ENCODE data around the gene RGPD8. TPM values are rescaled to one million over a fixed set of nuclear protein-coding genes. Genes with fewer than 3 reads are reported as not detected.

RGPD8 gene
- total and polyA plus RNA-seq, 2 of the 13 experiments (the other 11 are each of a cell fraction or from before 2014, with no cell fraction given) = 2.3 to 12.8 TPM

- TF ChIP-seq CTCF (CRISPR knock-in tag; IDR thresholded peaks at IDR 0.05) (peak; percentile 33), ZNF24 (IDR thresholded peaks at IDR 0.05) (no peak), MAX (IDR thresholded peaks at IDR 0.05) (no peak), KDM3A (CRISPR knock-in tag; IDR thresholded peaks at IDR 0.05; ENCODE audit: low read depth) (no peak)
Observed at GRCh38 chr2:112465382-112465781, 31.9 kb upstream of the RGPD8 start (continued).

GRCh38 chr2:112463256-112463655, 29.8 kb upstream of the RGPD8 start:
- Histone ChIP-seq H3K27ac (ENCODE audit: extremely low read length, insufficient read depth, low read length) (no peak overlapping the region), H2AFZ (ENCODE audit: low read length) (no peak overlapping the region), H3K27me3 (ENCODE audit: control insufficient read depth in 1 of 2, insufficient read depth in 2 of 2, low read length in 2 of 2) (peaks cover 0 to 7% of the 10 kb centered on the region in 2 experiments; a peak in 1 of 5 replicates), H3K79me2 (ENCODE audit: insufficient read depth, low read length) (no peaks in the 10 kb centered on the region), H4K20me1 (ENCODE audit: insufficient read depth, low read length) (no peaks in the 10 kb centered on the region), H3K36me3 (replicated peaks in 1 of 2; ENCODE audit: control insufficient read depth in 1 of 2, insufficient read depth in 2 of 2, low read length in 2 of 2) (no peaks in the 10 kb centered on the region), H3K4me2 (ENCODE audit: low read depth, low read length) (no peak overlapping the region), H3K9ac (ENCODE audit: insufficient read depth, low read depth, low read length) (no peak overlapping the region), H3K4me1 (ENCODE audit: insufficient read depth, low read length) (no peaks in the 10 kb centered on the region), H3K9me3 (ENCODE audit: low read length) (no peaks in the 10 kb centered on the region), H3K4me3 (replicated peaks in 1 of 3; ENCODE audit: insufficient read depth in 1 of 3, low read depth in 2 of 3, low read length in 3 of 3) (no peak overlapping the region)
- intact Hi-C loops (cut with micrococcal nuclease; ENCODE audit: unreplicated experiment) (no loop called here), in situ Hi-C loops (cut with HindIII; ENCODE audit: extremely low pct_ligation_motif_present, low pct_unique_long_range_greater_than_20kb) (no loop called here)
- DNase-seq (ENCODE audit: low spot score) (no peak), FAIRE-seq (no peak), ATAC-seq (no peak)
- no TSS peak for BruUV-seq (replicated peaks)
- WGBS (ENCODE audit: low lambda C conversion rate) = 54% methylated on average over 1 of the region's 1 CpG
- ChIA-PET POLR2A (no interaction called here), CTCF (ENCODE audit: low intra/inter-chr PET ratio, low total read pairs) (no interaction called here)
- TF ChIP-seq ASH2L (IDR thresholded peaks at IDR 0.05; ENCODE audit: insufficient read length, low read depth, low read length) = no peak
- no peak for TF ChIP-seq SNAPC2 (CRISPR knock-in tag; IDR thresholded peaks at IDR 0.05)
- TF ChIP-seq ZNF572 (CRISPR knock-in tag; IDR thresholded peaks at IDR 0.05) = no peak
- TF ChIP-seq RERE (CRISPR knock-in tag; IDR thresholded peaks at IDR 0.05; ENCODE audit: low read depth) = no peak
- TF ChIP-seq FOSL1 (CRISPR knock-in tag; IDR thresholded peaks at IDR 0.05; ENCODE audit: borderline replicate concordance) = no peak
- TF ChIP-seq MED1 (CRISPR knock-in tag; IDR thresholded peaks at IDR 0.05) = no peak
- TF ChIP-seq GLMP (CRISPR knock-in tag; IDR thresholded peaks at IDR 0.05; ENCODE audit: borderline replicate concordance) = no peak
- no peak for TF ChIP-seq SOX13 (IDR thresholded peaks at IDR 0.05)
- no peak for TF ChIP-seq SOX13 (CRISPR knock-in tag; conservative IDR thresholded peaks at IDR 0.05 in 1 of 2, IDR thresholded peaks at IDR 0.05 in 1 of 2)
- no peak for TF ChIP-seq ZNF639 (CRISPR knock-in tag; conservative IDR thresholded peaks at IDR 0.05)
- no peak for TF ChIP-seq EED (CRISPR knock-in tag; IDR thresholded peaks at IDR 0.05)

Data from HepG2 (cell line).